Putamen (tissue), 1 donor: ENCODE measurements around the gene XRCC5.

Source experiments
- DNase-seq: peaks from one replicate; pipeline ENCODE4 v3.0.0-alpha.2; 2016; ENCODE audit warnings: low spot score

XRCC5 gene

DNA sequence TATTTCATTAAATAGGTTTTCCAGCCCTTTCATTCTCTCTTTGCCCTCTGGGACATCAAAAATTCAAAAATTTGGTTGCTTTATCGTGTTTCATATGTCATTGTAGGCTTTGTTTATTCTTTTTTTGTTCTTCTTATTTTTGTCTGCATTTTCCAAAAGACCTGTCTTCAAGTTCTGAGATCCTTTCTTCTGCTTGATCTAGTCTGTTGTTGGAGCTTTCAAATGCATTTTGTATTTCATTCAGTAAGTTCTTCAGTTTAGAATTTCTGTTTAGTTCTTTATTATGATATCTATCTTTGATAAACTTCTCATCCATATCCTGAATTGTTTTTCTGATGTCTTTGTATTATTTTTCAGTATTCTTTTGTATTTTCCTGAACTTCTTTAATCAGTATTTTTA lies 123.6 kb downstream of the XRCC5 start:
- no peak for DNase-seq

GRCh38 chr2:216233281-216233995 lies 124.3 kb downstream of the XRCC5 start:
- no peak for DNase-seq

DNA sequence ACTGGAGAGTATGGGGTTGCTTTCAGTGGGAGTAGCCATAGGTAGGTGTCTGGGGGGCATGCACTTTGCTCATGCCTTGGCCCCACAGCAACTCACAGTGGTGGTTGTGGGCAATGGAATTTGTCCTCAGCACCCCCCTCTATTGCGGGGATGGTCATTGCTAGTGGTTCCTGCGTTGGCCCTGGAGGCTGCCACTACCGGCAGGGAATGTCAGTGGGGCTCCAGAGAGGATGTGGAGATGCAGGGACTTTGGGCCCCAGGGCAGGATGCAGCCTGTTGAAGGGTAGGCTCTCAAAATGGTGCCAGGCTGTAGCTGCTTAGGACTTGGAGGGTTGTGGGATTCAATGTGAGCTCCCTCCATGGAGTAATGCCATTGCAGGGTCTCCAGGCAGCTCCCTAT lies 125.0 kb downstream of the XRCC5 start:
- DNase-seq: no peak

DNA sequence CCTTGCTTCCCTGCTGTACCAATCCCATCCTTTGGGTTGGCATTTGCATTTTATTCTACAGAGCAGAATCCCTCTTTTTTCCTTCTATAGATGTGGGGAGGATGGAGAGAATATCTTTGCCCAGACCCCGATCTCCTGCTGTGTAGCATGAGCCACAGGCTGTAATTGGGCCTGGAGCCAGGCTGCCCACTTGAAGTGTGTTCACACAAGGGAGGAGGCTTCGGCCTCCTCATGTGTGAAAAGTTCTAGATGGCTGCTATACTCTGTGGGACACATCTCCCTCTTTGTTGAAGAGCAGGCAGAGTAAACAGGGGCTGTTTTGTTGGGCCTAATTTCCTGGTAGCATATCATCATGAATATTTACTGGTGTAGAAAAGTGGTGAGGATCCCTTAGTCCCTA lies 126.3 kb downstream of the XRCC5 start:
- DNase-seq: no peak

GRCh38 chr2:216235896-216236295 lies 126.7 kb downstream of the XRCC5 start:
- no peak for DNase-seq

DNA sequence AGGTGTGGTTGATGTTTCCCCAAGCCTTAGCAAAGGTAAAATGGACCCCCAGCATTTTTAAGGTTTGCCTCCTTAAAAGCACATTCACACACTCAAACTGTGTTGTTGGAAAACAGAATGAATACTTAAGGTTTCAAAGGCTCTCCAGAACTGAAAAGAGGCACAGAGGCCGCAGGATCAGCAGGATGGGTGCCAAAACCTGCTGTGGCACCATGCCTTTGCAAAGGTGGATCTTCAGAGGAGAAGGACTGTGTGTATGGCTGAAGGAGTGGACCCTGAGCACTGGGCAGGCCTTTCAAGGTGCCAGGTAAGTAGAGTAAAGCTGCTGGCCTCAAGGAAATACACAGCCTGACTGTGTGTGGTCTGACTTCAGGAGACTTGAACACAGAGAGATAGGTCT lies 127.3 kb downstream of the XRCC5 start:
- no peak for DNase-seq

DNA sequence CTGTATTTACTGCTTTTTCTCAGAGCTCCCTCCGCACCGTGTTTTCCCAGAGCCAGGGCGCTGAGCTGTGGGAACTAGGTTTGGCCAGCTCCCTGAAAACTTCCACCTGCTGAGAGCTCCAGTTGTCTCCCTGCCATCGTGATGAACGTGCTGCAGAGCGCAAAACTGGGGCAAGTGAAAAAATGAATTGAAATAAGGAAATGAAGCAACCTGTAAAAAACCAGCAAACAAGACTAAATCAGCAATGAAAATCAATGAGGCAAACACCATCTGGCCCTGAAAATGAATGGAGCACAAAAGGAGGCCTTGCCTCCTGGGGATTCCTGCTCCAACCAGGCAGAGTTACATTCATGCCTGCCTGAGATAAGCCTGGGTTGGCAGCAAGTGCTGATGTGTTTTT lies 133.2 kb downstream of the XRCC5 start:
- no peak for DNase-seq

- no peak for DNase-seq
Measured at GRCh38 chr2:216243026-216243425, 133.9 kb downstream of the XRCC5 start.

DNA sequence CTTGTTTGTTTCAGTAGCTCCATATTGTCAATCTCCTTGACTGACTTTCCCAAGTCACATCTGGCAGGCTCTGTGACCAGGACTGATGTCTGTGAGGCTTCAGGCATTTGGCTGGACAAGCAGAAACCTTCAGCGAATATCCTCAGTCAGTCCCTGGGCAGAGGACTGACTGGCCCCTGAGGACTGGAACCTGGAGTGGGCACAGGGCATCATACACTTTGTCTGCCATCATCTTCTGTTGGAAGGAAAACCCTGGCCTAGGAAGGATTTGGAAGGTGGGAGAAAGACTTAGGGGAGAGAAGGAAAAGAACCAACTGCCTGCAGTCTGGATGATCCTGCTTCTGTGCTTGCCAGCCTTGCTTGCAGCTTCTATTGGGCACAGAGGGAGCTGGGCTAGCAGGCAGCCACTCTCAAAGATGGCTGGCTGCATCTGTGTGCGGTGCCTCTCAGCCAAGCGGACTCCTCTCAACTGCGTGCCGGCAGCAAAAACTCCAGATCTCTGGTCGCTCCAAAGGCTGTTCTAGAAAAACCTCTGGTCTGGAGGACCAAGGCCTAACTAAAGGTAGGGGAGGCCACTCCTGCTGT lies 136.3 kb downstream of the XRCC5 start:
- no peak for DNase-seq

DNA sequence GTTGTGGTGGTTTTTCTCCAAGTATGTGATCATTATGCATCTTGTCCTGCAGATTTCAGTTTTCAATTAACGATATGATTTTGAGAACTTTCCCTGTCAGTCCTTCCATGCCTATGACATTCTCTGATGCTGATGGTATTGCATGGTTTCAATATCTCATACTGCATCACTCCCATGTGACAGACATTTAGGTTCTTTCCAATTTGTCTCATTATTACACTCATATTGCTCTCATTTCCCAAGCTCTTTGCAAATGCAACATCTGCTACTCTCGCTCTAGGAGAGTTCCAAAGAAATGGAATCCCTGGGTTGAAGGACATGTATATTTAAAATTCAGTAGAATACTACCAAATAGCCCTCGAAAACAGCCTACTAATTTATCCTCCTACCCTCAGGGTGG lies 137.6 kb downstream of the XRCC5 start:
- no peak for DNase-seq
